A673 (cell line): ENCODE data around the gene ZNF28. TPM values are rescaled to one million over a fixed set of nuclear protein-coding genes. Genes with fewer than 3 reads are reported as not detected.
"Not testable (repeated sequence)": the region's sequence is repeated elsewhere in the genome, so short reads cannot be mapped to it uniquely, and the experiment has no call there.

Source experiments
- Bru-seq: library from RNA; stranded (reverse); fragments of 400-500 nt; gene quantifications from one replicate; lab custom pipeline; 2021; lab: Mats Ljungman, UMichigan
- BruChase-seq, 2 experiments: library from RNA; stranded (reverse); fragments of 400-500 nt; gene quantifications; one replicate each; lab custom pipeline; 2021; lab: Mats Ljungman, UMichigan
- BruUV-seq: library from RNA; stranded (reverse); fragments of 400-500 nt; replicated peaks from 2 replicates; lab custom pipeline; 2021; lab: Mats Ljungman, UMichigan
- CTCF ChIA-PET: fragments of 300-600 bp; sonication (Branson Sonifier 250); formaldehyde crosslinking; loops from one replicate; lab custom pipeline; 2022; ENCODE audit warnings: antibody characterized with exemption; lab: Charles Lee
- POLR2A ChIA-PET: fragments of 300-600 bp; sonication (Branson Sonifier 250); formaldehyde crosslinking; loops from one replicate; lab custom pipeline; 2022; ENCODE audit warnings: antibody characterized with exemption; ENCODE audit not compliant: low non-redundant PET; lab: Charles Lee
- DNase-seq: peaks from one replicate; pipeline ENCODE4 v3.0.0-alpha.2; 2015; ENCODE audit warnings: low spot score
- H3K27ac ChIP-seq: fragments of 200-600 bp; sonication (generic); 2 replicates; pipeline ENCODE4 v1.5.1; 2016; ENCODE audit warnings: mixed run types, low read depth, mild to moderate bottlenecking, mixed read lengths, antibody characterized with exemption, low read length; ENCODE audit not compliant: poor library complexity, severe bottlenecking
- H3K27me3 ChIP-seq: fragments of 200-600 bp; sonication (generic); replicated peaks from 2 replicates; pipeline ENCODE4 v1.6.1; 2017; ENCODE audit warnings: mixed run types, low read depth, mild to moderate bottlenecking, mixed read lengths, antibody characterized with exemption, low read length; ENCODE audit not compliant: insufficient read depth, poor library complexity
- H3K36me3 ChIP-seq: fragments of 200-600 bp; sonication (generic); 2 replicates; pipeline ENCODE4 v1.6.1; 2016; ENCODE audit warnings: mixed run types, mild to moderate bottlenecking, mixed read lengths, antibody characterized with exemption, low read length; ENCODE audit not compliant: insufficient read depth, poor library complexity, severe bottlenecking
- H3K4me1 ChIP-seq: fragments of 200-600 bp; sonication (generic); 2 replicates; pipeline ENCODE4 v1.6.1; 2017; ENCODE audit warnings: mixed run types, mild to moderate bottlenecking, mixed read lengths, antibody characterized with exemption, low read length; ENCODE audit not compliant: insufficient read depth, poor library complexity, severe bottlenecking
- H3K4me3 ChIP-seq: fragments of 200-600 bp; sonication (generic); 2 replicates; pipeline ENCODE4 v1.5.1; 2016; ENCODE audit warnings: low read depth, mixed run types, mild to moderate bottlenecking, mixed read lengths, low read length; ENCODE audit not compliant: poor library complexity, severe bottlenecking
- H3K9me3 ChIP-seq: fragments of 200-600 bp; sonication (generic); 2 replicates; pipeline ENCODE4 v1.6.1; 2016; ENCODE audit warnings: mixed run types, low read depth, mild to moderate bottlenecking, mixed read lengths, antibody characterized with exemption, low read length; ENCODE audit not compliant: poor library complexity, severe bottlenecking
- intact Hi-C: fragments of 100-400 bp; cut with micrococcal nuclease; formaldehyde crosslinking; loops from one replicate; pipeline ENCODE4 v1.10.0; 2022; ENCODE audit not compliant: unreplicated experiment
- long read RNA-seq: library from polyadenylated mRNA; stranded (forward); transcript quantifications from one replicate; pipeline ENCODE4 v2.0.0, GENCODE V29; 2022
- total RNA-seq: library from RNA; stranded (reverse); gene quantifications from 2 replicates; pipeline ENCODE4 v1.2.3, GENCODE V29; 2021

The ZNF28 gene
- total RNA-seq (10.1 and 10.9 TPM in 2 replicates), Bru-seq, nascent RNA (percentile 52 among the genes with signal in this experiment), BruChase-seq, experiment 1, labeled RNA remaining after a 2-hour chase (percentile 59 among the genes with signal in this experiment), BruChase-seq, experiment 2, labeled RNA remaining after a 6-hour chase (percentile 54 among the genes with signal in this experiment)
- long read RNA-seq, full-length matches to known transcripts = 8 of 22 reads
- long read RNA-seq, partial matches to known transcripts = 1 of 22 reads
- long read RNA-seq, other reads (novel, unspliced or antisense) = 13 of 22 reads

- intact Hi-C loops, CTCF ChIA-PET, H3K9me3 ChIP-seq, POLR2A ChIA-PET, H3K36me3 ChIP-seq, H3K4me1 ChIP-seq, H3K27me3 ChIP-seq: not testable (repeated sequence)
- H3K4me3 ChIP-seq = peak within 1 kb of the TSS; percentile 54
- peak; percentile 54 for DNase-seq
- H3K27ac ChIP-seq = peak within 1 kb of the TSS; percentile 37
- TSS peak; percentile 44 for BruUV-seq
Observed at GRCh38 chr19:52821204-52821960, at the start of gene ZNF28. TSS of gene ZNF28 (minus strand) at chr19:52821633. CDS start at chr19:52817958, 3,675 bp downstream.

- DNase-seq, H3K4me3 ChIP-seq, BruUV-seq, POLR2A ChIA-PET, H3K9me3 ChIP-seq, H3K4me1 ChIP-seq, intact Hi-C loops, H3K27ac ChIP-seq, H3K36me3 ChIP-seq, CTCF ChIA-PET, H3K27me3 ChIP-seq: not testable (repeated sequence)
Observed at GRCh38 chr19:52868031-52868430, 46.6 kb upstream of the ZNF28 start.

- BruUV-seq, H3K4me1 ChIP-seq, intact Hi-C loops, POLR2A ChIA-PET, H3K27me3 ChIP-seq, CTCF ChIA-PET, H3K9me3 ChIP-seq, H3K27ac ChIP-seq, H3K36me3 ChIP-seq: not testable (repeated sequence)
- peak within 1 kb of the TSS; percentile 54 for H3K4me3 ChIP-seq
- peak; percentile 50 for DNase-seq
Observed at GRCh38 chr19:52857378-52858191, 36.2 kb upstream of the ZNF28 start, which contains the start of gene ZNF468. TSS of gene ZNF468 (minus strand) at chr19:52857619. CDS start at chr19:52854272, 3,347 bp downstream.

GRCh38 chr19:52856540-52857377 lies 35.3 kb upstream of the ZNF28 start:
- H3K27me3 ChIP-seq, CTCF ChIA-PET, H3K9me3 ChIP-seq, H3K36me3 ChIP-seq, intact Hi-C loops, DNase-seq, H3K27ac ChIP-seq, H3K4me1 ChIP-seq, POLR2A ChIA-PET: not testable (repeated sequence)
- BruUV-seq = TSS peak; percentile 60
- peak overlapping the region; percentile 54 for H3K4me3 ChIP-seq

- DNase-seq, H3K4me1 ChIP-seq, BruUV-seq, CTCF ChIA-PET, POLR2A ChIA-PET, H3K27me3 ChIP-seq, H3K27ac ChIP-seq, H3K4me3 ChIP-seq, intact Hi-C loops: not testable (repeated sequence)
- Histone ChIP-seq H3K9me3 (peaks cover 13% of the 10 kb centered on the region), H3K36me3 (peaks cover 55% of the 10 kb centered on the region)
Observed at GRCh38 chr19:52847352-52847751, 25.9 kb upstream of the ZNF28 start.

GRCh38 chr19:52840825-52841465 lies 19.5 kb upstream of the ZNF28 start:
- intact Hi-C loops, DNase-seq, H3K4me3 ChIP-seq, BruUV-seq, H3K27ac ChIP-seq, POLR2A ChIA-PET, CTCF ChIA-PET, H3K4me1 ChIP-seq, H3K27me3 ChIP-seq: not testable (repeated sequence)
- Histone ChIP-seq H3K36me3 (peaks cover 59% of the 10 kb centered on the region), H3K9me3 (peaks cover 62% of the 10 kb centered on the region)
